ENCODE data around the gene SSR4.

The SSR4 gene

DNA sequence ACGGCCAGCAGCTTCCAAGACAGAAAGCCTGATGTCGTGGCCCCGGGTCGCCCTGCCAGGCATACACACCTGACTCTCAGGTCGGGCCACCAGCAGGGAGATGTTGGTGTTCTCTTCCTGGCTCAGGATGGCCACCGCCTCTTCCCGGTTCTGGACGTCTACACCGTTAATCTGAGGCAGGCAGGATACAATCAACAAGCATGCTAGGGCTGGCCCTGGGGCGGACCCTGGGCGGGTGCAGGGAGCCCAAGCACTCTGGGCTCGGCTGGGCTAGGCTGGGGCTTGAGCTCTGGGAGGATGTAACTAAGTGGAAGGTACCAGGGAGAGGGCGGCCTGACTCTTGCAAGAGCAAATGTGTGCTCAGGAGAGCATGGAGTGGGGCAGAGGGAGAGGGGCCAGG, 11.0 kb downstream of the SSR4 start:
- Histone ChIP-seq H3K4me1 (ENCODE audit: control extremely low read depth in 1 of 4, control insufficient read depth in 4 of 4, insufficient read depth in 4 of 4, low read length in 3 of 4) (peaks cover 0 to 12% (median 10%) of the 10 kb centered on the region in 4 experiments), H3K27me3 (replicated peaks in 2 of 5; ENCODE audit: control insufficient read depth in 4 of 5, insufficient read depth in 5 of 5, low read length in 4 of 5) (peaks cover 0 to 16% (median 0%) of the 10 kb centered on the region in 5 experiments), H3K27ac (ENCODE audit: insufficient read depth in 1 of 2, low read depth in 1 of 2, low read length in 2 of 2, poor library complexity in 1 of 2, severe bottlenecking in 2 of 2) (no peak overlapping the region), H3K36me3 (ENCODE audit: control insufficient read depth in 4 of 4, insufficient read depth in 4 of 4, low read length in 3 of 4) (no peaks in the 10 kb centered on the region), H3K9me3 (ENCODE audit: control extremely low read depth in 1 of 5, control insufficient read depth in 4 of 5, insufficient read depth in 2 of 5, low read depth in 1 of 5, low read length in 4 of 5) (peaks cover 0 to 5% (median 0%) of the 10 kb centered on the region in 5 experiments), H3K4me3 (ENCODE audit: control insufficient read depth in 1 of 7, extremely low read depth in 1 of 7, insufficient read depth in 4 of 7, low read depth in 2 of 7, low read length in 6 of 7) (no peak overlapping the region)
- CTCF ChIA-PET: no interaction called here
- WGBS (ENCODE audit: insufficient coverage): 93% methylated on average over 13 of the region's 13 CpGs
- DNase-seq: no peak
- POLR2A ChIA-PET: no interaction called here

DNA sequence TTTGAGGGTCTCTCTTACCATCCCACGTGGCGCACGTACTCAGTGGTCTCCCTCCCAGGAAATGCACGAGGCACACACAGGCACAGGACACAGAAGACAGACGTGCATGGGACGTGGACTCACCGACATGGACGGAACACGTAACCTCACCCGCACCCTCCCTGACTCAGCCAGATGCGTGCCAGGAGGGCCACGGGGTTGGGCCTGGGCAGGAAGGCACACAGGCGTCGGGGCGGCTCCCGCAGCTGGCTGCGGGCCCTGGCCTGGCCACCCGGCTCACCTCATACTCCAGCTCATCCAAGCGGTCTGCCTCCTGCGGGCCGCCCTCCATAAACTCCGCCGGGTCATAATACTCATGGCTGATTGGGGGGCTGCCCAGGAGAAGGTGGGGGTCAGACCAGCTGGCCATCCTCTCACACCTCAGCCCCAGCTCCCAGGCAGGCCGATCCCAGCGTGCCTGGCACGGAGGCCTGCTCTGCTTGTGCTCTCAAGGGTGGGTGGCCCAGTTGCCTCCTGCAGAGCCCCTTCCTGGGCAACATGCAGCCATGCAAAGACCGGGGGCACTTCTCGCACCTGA, 12.6 kb downstream of the SSR4 start:
- ChIA-PET CTCF (interaction anchor here (1.0 kb wide), 2 partner anchors 10 to 16 kb away, joined by 3 read pairs; no protein-coding TSS in a partner anchor), POLR2A (no interaction called here)
- Histone ChIP-seq H3K9me3 (ENCODE audit: control extremely low read depth in 1 of 5, control insufficient read depth in 4 of 5, insufficient read depth in 2 of 5, low read depth in 1 of 5, low read length in 4 of 5) (peaks cover 0 to 6% (median 0%) of the 10 kb centered on the region in 5 experiments), H3K4me3 (ENCODE audit: control insufficient read depth in 1 of 7, extremely low read depth in 1 of 7, insufficient read depth in 4 of 7, low read depth in 2 of 7, low read length in 6 of 7) (no peak overlapping the region), H3K36me3 (ENCODE audit: control insufficient read depth in 4 of 4, insufficient read depth in 4 of 4, low read length in 3 of 4) (no peaks in the 10 kb centered on the region), H3K4me1 (ENCODE audit: control extremely low read depth in 1 of 4, control insufficient read depth in 4 of 4, insufficient read depth in 4 of 4, low read length in 3 of 4) (peaks cover 0 to 9% (median 8%) of the 10 kb centered on the region in 4 experiments), H3K27me3 (replicated peaks in 2 of 5; ENCODE audit: control insufficient read depth in 4 of 5, insufficient read depth in 5 of 5, low read length in 4 of 5) (peaks cover 0 to 20% (median 0%) of the 10 kb centered on the region in 5 experiments), H3K27ac (ENCODE audit: insufficient read depth in 1 of 2, low read depth in 1 of 2, low read length in 2 of 2, poor library complexity in 1 of 2, severe bottlenecking in 2 of 2) (no peak overlapping the region)
- WGBS (ENCODE audit: insufficient coverage): 92% methylated on average over 27 of the region's 28 CpGs
- no peak for DNase-seq

- H3K27ac ChIP-seq (ENCODE audit: insufficient read depth in 1 of 2, low read depth in 1 of 2, low read length in 2 of 2, poor library complexity in 1 of 2, severe bottlenecking in 2 of 2): no peak overlapping the region
- peaks cover 0 to 29% (median 0%) of the 10 kb centered on the region in 5 experiments for H3K27me3 ChIP-seq (replicated peaks in 2 of 5; ENCODE audit: control insufficient read depth in 4 of 5, insufficient read depth in 5 of 5, low read length in 4 of 5)
- ChIA-PET POLR2A (no interaction called here), CTCF (no interaction called here)
- peaks cover 0 to 10% (median 0%) of the 10 kb centered on the region in 5 experiments for H3K9me3 ChIP-seq (ENCODE audit: control extremely low read depth in 1 of 5, control insufficient read depth in 4 of 5, insufficient read depth in 2 of 5, low read depth in 1 of 5, low read length in 4 of 5)
- H3K4me1 ChIP-seq (ENCODE audit: control extremely low read depth in 1 of 4, control insufficient read depth in 4 of 4, insufficient read depth in 4 of 4, low read length in 3 of 4): peaks cover 0 to under 1% (median under 1%) of the 10 kb centered on the region in 4 experiments
- WGBS (ENCODE audit: insufficient coverage): 94% methylated on average over 17 of the region's 19 CpGs
- H3K36me3 ChIP-seq (ENCODE audit: control insufficient read depth in 4 of 4, insufficient read depth in 4 of 4, low read length in 3 of 4): no peaks in the 10 kb centered on the region
- DNase-seq: no peak
- H3K4me3 ChIP-seq (ENCODE audit: control insufficient read depth in 1 of 7, extremely low read depth in 1 of 7, insufficient read depth in 4 of 7, low read depth in 2 of 7, low read length in 6 of 7): no peak overlapping the region
Observed at GRCh38 chrX:153807976-153808375, 13.5 kb downstream of the SSR4 start.

DNA sequence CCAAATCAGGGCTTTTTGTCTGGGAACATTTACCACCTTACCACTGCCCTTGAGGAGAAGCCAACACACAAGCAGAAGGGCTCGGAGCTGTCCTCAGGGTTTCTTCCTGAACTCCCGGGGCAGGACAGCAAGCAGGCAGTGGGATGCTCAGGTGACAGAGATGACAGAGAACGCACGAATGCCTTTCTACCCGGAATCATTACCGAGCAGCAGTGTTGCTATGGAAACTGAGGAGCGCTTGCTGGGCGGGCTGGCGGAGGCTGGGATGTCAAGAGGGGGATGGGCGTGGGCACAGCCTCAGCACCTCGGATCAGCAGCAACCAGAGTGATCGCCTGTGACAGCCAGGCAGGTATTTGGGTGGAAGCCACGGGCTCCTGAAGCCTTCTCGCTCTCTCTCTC, 17.8 kb downstream of the SSR4 start:
- DNase-seq: no peak
- peaks cover 0 to 38% (median 0%) of the 10 kb centered on the region in 5 experiments for H3K27me3 ChIP-seq (replicated peaks in 2 of 5; ENCODE audit: control insufficient read depth in 4 of 5, insufficient read depth in 5 of 5, low read length in 4 of 5)
- no peak overlapping the region for H3K4me3 ChIP-seq (ENCODE audit: control insufficient read depth in 1 of 7, extremely low read depth in 1 of 7, insufficient read depth in 4 of 7, low read depth in 2 of 7, low read length in 6 of 7)
- H3K4me1 ChIP-seq (ENCODE audit: control extremely low read depth in 1 of 4, control insufficient read depth in 4 of 4, insufficient read depth in 4 of 4, low read length in 3 of 4): peaks cover 0 to 17% (median 14%) of the 10 kb centered on the region in 4 experiments
- 77% methylated on average over 12 of the region's 14 CpGs for WGBS (ENCODE audit: insufficient coverage)
- no peaks in the 10 kb centered on the region for H3K36me3 ChIP-seq (ENCODE audit: control insufficient read depth in 4 of 4, insufficient read depth in 4 of 4, low read length in 3 of 4)
- H3K27ac ChIP-seq (ENCODE audit: insufficient read depth in 1 of 2, low read depth in 1 of 2, low read length in 2 of 2, poor library complexity in 1 of 2, severe bottlenecking in 2 of 2): no peak overlapping the region
- peaks cover 0 to 5% (median 0%) of the 10 kb centered on the region in 5 experiments for H3K9me3 ChIP-seq (ENCODE audit: control extremely low read depth in 1 of 5, control insufficient read depth in 4 of 5, insufficient read depth in 2 of 5, low read depth in 1 of 5, low read length in 4 of 5)
- ChIA-PET CTCF (no interaction called here), POLR2A (no interaction called here)

DNA sequence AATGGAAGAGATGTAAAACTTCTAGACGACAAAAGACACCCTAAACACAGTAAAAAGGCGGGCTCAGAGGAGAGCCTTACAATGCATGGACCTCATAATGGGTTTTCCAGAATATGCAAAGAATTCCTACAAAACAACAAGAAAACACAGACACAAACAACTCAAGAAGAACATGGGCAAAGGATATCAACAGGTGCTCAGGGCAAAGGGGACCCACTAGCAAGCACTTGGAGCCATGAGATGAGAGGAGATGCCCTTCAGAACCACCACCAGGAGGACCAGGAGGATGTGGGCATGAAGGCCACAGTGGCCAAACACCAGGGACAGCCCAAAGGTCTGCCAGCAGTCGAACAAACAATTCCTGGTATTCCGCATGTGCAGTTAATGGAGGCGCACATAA, 18.7 kb downstream of the SSR4 start:
- ChIA-PET POLR2A (no interaction called here), CTCF (no interaction called here)
- Histone ChIP-seq H3K4me3 (ENCODE audit: control insufficient read depth in 1 of 7, extremely low read depth in 1 of 7, insufficient read depth in 4 of 7, low read depth in 2 of 7, low read length in 6 of 7) (no peak overlapping the region), H3K27me3 (replicated peaks in 2 of 5; ENCODE audit: control insufficient read depth in 4 of 5, insufficient read depth in 5 of 5, low read length in 4 of 5) (peaks cover 0 to 45% (median 0%) of the 10 kb centered on the region in 5 experiments), H3K4me1 (ENCODE audit: control extremely low read depth in 1 of 4, control insufficient read depth in 4 of 4, insufficient read depth in 4 of 4, low read length in 3 of 4) (peaks cover 0 to 18% (median 15%) of the 10 kb centered on the region in 4 experiments), H3K27ac (ENCODE audit: insufficient read depth in 1 of 2, low read depth in 1 of 2, low read length in 2 of 2, poor library complexity in 1 of 2, severe bottlenecking in 2 of 2) (no peak overlapping the region), H3K9me3 (ENCODE audit: control extremely low read depth in 1 of 5, control insufficient read depth in 4 of 5, insufficient read depth in 2 of 5, low read depth in 1 of 5, low read length in 4 of 5) (peaks cover 0 to 5% (median 0%) of the 10 kb centered on the region in 5 experiments), H3K36me3 (ENCODE audit: control insufficient read depth in 4 of 4, insufficient read depth in 4 of 4, low read length in 3 of 4) (no peaks in the 10 kb centered on the region)
- 94% methylated on average over 5 of the region's 5 CpGs for WGBS (ENCODE audit: insufficient coverage)
- no peak for DNase-seq

GRCh38 chrX:153814591-153815315, 20.3 kb downstream of the SSR4 start:
- no peaks in the 10 kb centered on the region for H3K36me3 ChIP-seq (ENCODE audit: control insufficient read depth in 4 of 4, insufficient read depth in 4 of 4, low read length in 3 of 4)
- ChIA-PET CTCF (no interaction called here), POLR2A (no interaction called here)
- H3K9me3 ChIP-seq (ENCODE audit: control extremely low read depth in 1 of 5, control insufficient read depth in 4 of 5, insufficient read depth in 2 of 5, low read depth in 1 of 5, low read length in 4 of 5): peaks cover 0 to 5% (median 0%) of the 10 kb centered on the region in 5 experiments
- peaks cover 0 to 26% (median 20%) of the 10 kb centered on the region in 4 experiments for H3K4me1 ChIP-seq (ENCODE audit: control extremely low read depth in 1 of 4, control insufficient read depth in 4 of 4, insufficient read depth in 4 of 4, low read length in 3 of 4)
- peak; percentile 22 to 72 (median 67) for DNase-seq
- no peak overlapping the region for H3K4me3 ChIP-seq (ENCODE audit: control insufficient read depth in 1 of 7, extremely low read depth in 1 of 7, insufficient read depth in 4 of 7, low read depth in 2 of 7, low read length in 6 of 7)
- H3K27me3 ChIP-seq (replicated peaks in 2 of 5; ENCODE audit: control insufficient read depth in 4 of 5, insufficient read depth in 5 of 5, low read length in 4 of 5): peaks cover 0 to 58% (median 2%) of the 10 kb centered on the region in 5 experiments
- 65% methylated on average over 16 of the region's 19 CpGs for WGBS (ENCODE audit: insufficient coverage)
- no peak overlapping the region for H3K27ac ChIP-seq (ENCODE audit: insufficient read depth in 1 of 2, low read depth in 1 of 2, low read length in 2 of 2, poor library complexity in 1 of 2, severe bottlenecking in 2 of 2)

Measured in common myeloid progenitor, CD34-positive (primary cell).